ENCODE results near the gene CACNB2.

The CACNB2 gene

GRCh38 chr10:18514537-18514936 lies 374.3 kb downstream of the CACNB2 start:
- no peak for DNase-seq (ENCODE audit: low spot score)

- DNase-seq (ENCODE audit: low spot score), result no peak
Measured at GRCh38 chr10:18516851-18517250, 376.6 kb downstream of the CACNB2 start.

GRCh38 chr10:18523025-18523424 lies 382.8 kb downstream of the CACNB2 start:
- DNase-seq (ENCODE audit: low spot score), result no peak

- DNase-seq (ENCODE audit: low spot score), result no peak
Measured at GRCh38 chr10:18523858-18524257, 383.6 kb downstream of the CACNB2 start.

- no peak for DNase-seq (ENCODE audit: low spot score)
Measured at GRCh38 chr10:18527687-18528086, 387.5 kb downstream of the CACNB2 start.

- no peak for DNase-seq (ENCODE audit: low spot score)
Measured at GRCh38 chr10:18528292-18528691, 388.1 kb downstream of the CACNB2 start.

GRCh38 chr10:18532881-18533535 lies 392.8 kb downstream of the CACNB2 start:
- no peak for DNase-seq (ENCODE audit: low spot score)

- no peak for DNase-seq (ENCODE audit: low spot score)
Measured at GRCh38 chr10:18533896-18534295, 393.7 kb downstream of the CACNB2 start.

- DNase-seq (ENCODE audit: low spot score), result no peak
Measured at GRCh38 chr10:18539335-18539734, 399.1 kb downstream of the CACNB2 start.

GRCh38 chr10:18540195-18540594 lies 400.0 kb downstream of the CACNB2 start:
- DNase-seq (ENCODE audit: low spot score), result no peak

- DNase-seq (ENCODE audit: low spot score), result no peak
Measured at GRCh38 chr10:18542832-18543231, 402.6 kb downstream of the CACNB2 start.

- no peak for DNase-seq (ENCODE audit: low spot score)
Measured at GRCh38 chr10:18545621-18546305, 405.5 kb downstream of the CACNB2 start.

- DNase-seq (ENCODE audit: low spot score), result no peak
Measured at GRCh38 chr10:18549105-18549504, 408.9 kb downstream of the CACNB2 start.

GRCh38 chr10:18551473-18551872 lies 411.2 kb downstream of the CACNB2 start:
- DNase-seq (ENCODE audit: low spot score), result no peak

- DNase-seq (ENCODE audit: low spot score), result no peak
Measured at GRCh38 chr10:18554479-18554878, 414.3 kb downstream of the CACNB2 start.

GRCh38 chr10:18556522-18557147 lies 416.4 kb downstream of the CACNB2 start:
- no peak for DNase-seq (ENCODE audit: low spot score)

- DNase-seq (ENCODE audit: low spot score), result no peak
Measured at GRCh38 chr10:18557960-18558359, 417.7 kb downstream of the CACNB2 start.

- DNase-seq (ENCODE audit: low spot score), result no peak
Measured at GRCh38 chr10:18561861-18562551, 421.8 kb downstream of the CACNB2 start.

GRCh38 chr10:18563003-18563726 lies 422.9 kb downstream of the CACNB2 start:
- no peak for DNase-seq (ENCODE audit: low spot score)

GRCh38 chr10:18565006-18565405 lies 424.8 kb downstream of the CACNB2 start:
- no peak for DNase-seq (ENCODE audit: low spot score)

GRCh38 chr10:18566177-18566576 lies 426.0 kb downstream of the CACNB2 start:
- DNase-seq (ENCODE audit: low spot score), result no peak

- DNase-seq (ENCODE audit: low spot score), result no peak
Measured at GRCh38 chr10:18567343-18567856, 427.2 kb downstream of the CACNB2 start.

Measured in hematopoietic multipotent progenitor cell treated with erythropoietin and hydrocortisone succinate and interleukin-3 and kit ligand, for 17 days (in vitro differentiated cells).